GM12878 (cell line): Measurements from ENCODE around the gene ROBO1. TPM values are rescaled to one million over a fixed set of nuclear protein-coding genes. Genes with fewer than 3 reads are reported as not detected.

Source experiments
- ATAC-seq: fragments of 200-7000 bp; cut with Tn5 transposase; 3 replicates; pipeline ENCODE4 v1.9.1; 2020; ENCODE audit warnings: mild to moderate bottlenecking, moderate library complexity
- BruUV-seq: library from RNA; stranded (reverse); fragments of 400-500 nt; replicated peaks from 2 replicates; lab custom pipeline; 2021; lab: Mats Ljungman, UMichigan
- CTCF ChIA-PET: fragments of 300-600 bp; sonication (Branson Sonifier 250); formaldehyde crosslinking; extraction: SDS; loops from one replicate; lab custom pipeline; 2021; ENCODE audit warnings: inconsistent platforms; lab: Yijun Ruan, JAX
- POLR2A ChIA-PET: fragments of 350-600 bp; formaldehyde crosslinking; extraction: SDS; loops from one replicate; lab custom pipeline; 2021; ENCODE audit warnings: inconsistent platforms; lab: Charles Lee
- RAD21 ChIA-PET: fragments of 300-600 bp; sonication (Branson Sonifier 250); formaldehyde crosslinking; loops from one replicate; lab custom pipeline; 2023; ENCODE audit warnings: antibody characterized with exemption; ENCODE audit not compliant: unreplicated experiment; lab: Charles Lee
- SMC1A ChIA-PET: fragments of 300-600 bp; sonication (Branson Sonifier 250); formaldehyde crosslinking; loops from one replicate; lab custom pipeline; 2023; ENCODE audit not compliant: unreplicated experiment, uncharacterized antibody; lab: Charles Lee
- DNase-seq: peaks from one replicate; pipeline ENCODE4 v3.0.0-alpha.2; 2011; ENCODE audit warnings: low read depth, low spot score
- FAIRE-seq: peaks from 3 replicates; lab custom pipeline; 2011; peaks lifted over from hg19 to GRCh38; lab: Jason Lieb, UNC
- H2AFZ ChIP-seq: 2 replicates; pipeline ENCODE4 v1.6.0; 2011; ENCODE audit warnings: low read depth, low read length, control low read depth; ENCODE audit not compliant: control insufficient read depth
- H3K27ac ChIP-seq: 2 replicates; pipeline ENCODE4 v1.5.1; 2011; ENCODE audit warnings: control low read depth; ENCODE audit not compliant: control insufficient read depth, insufficient read depth
- H3K27me3 ChIP-seq, 2 experiments: replicated peaks in 1 of 2; 2 replicates each; pipeline versions ENCODE4 v1.6.0 to v1.6.1; 2011; ENCODE audit warnings: low read length in 1 of 2; ENCODE audit not compliant: control insufficient read depth in 2 of 2, insufficient read depth in 2 of 2
- H3K36me3 ChIP-seq, 2 experiments: 2 replicates each; pipeline ENCODE4 v1.5.1; 2011; ENCODE audit warnings: low read length in 1 of 2; ENCODE audit not compliant: control insufficient read depth in 2 of 2, insufficient read depth in 2 of 2
- H3K4me1 ChIP-seq: 2 replicates; pipeline ENCODE4 v1.6.1; 2011; ENCODE audit warnings: mild to moderate bottlenecking, low read length, moderate library complexity, mixed read lengths; ENCODE audit not compliant: control insufficient read depth, insufficient read depth
- H3K4me2 ChIP-seq: 2 replicates; pipeline ENCODE4 v1.6.0; 2011; ENCODE audit warnings: control low read depth; ENCODE audit not compliant: control insufficient read depth, insufficient read depth
- H3K4me3 ChIP-seq: fragments of 200-600 bp; sonication (generic); 2 replicates; pipeline ENCODE4 v1.5.1; 2016
- H3K79me2 ChIP-seq: 2 replicates; pipeline ENCODE4 v1.6.0; 2011; ENCODE audit warnings: low read length; ENCODE audit not compliant: control insufficient read depth, insufficient read depth
- H3K9ac ChIP-seq: 2 replicates; pipeline ENCODE4 v1.8.0; 2011; ENCODE audit warnings: low read length, control low read depth, mixed read lengths; ENCODE audit not compliant: control insufficient read depth, insufficient read depth
- H3K9me3 ChIP-seq: replicated peaks from 3 replicates; pipeline ENCODE4 v1.5.1; 2011; ENCODE audit warnings: mild to moderate bottlenecking, low read length; ENCODE audit not compliant: control insufficient read depth, insufficient read depth
- H4K20me1 ChIP-seq: 2 replicates; pipeline ENCODE4 v1.6.0; 2011; ENCODE audit not compliant: control insufficient read depth, insufficient read depth
- CEBPB ChIP-seq, 2 experiments: fragments of 150-350 bp in 1 of 2; IDR thresholded peaks; 2 replicates each; pipeline ENCODE4 v1.6.1; 2012 to 2014; ENCODE audit warnings: low read depth in 2 of 2, low read length in 2 of 2, borderline replicate concordance in 1 of 2, inconsistent platforms in 1 of 2
- CHD4 ChIP-seq: fragments of 200-600 bp; sonication (generic); IDR thresholded peaks from 2 replicates; pipeline ENCODE4 v1.6.1; 2016; ENCODE audit warnings: mild to moderate bottlenecking
- EGR1 ChIP-seq, 2 experiments: IDR thresholded peaks; 1 replicate in 1 of 2; 2 replicates in 1 of 2; pipeline ENCODE4 v1.6.1; 2011 to 2012; ENCODE audit warnings: low read depth in 2 of 2, low read length in 2 of 2, borderline replicate concordance in 1 of 2, mild to moderate bottlenecking in 1 of 2, moderate library complexity in 1 of 2
- ELK1 ChIP-seq: IDR thresholded peaks from 2 replicates; pipeline ENCODE4 v1.6.1; 2012; ENCODE audit warnings: low read depth, low read length, improper control_type of control experiment
- EP300 ChIP-seq, 2 experiments: fragments of 150-350 bp in 1 of 2; IDR thresholded peaks; 2 replicates each; pipeline ENCODE4 v1.6.1; 2011 to 2012; ENCODE audit warnings: low read depth in 2 of 2, low read length in 2 of 2, borderline replicate concordance in 1 of 2, improper control_type of control experiment in 1 of 2, inconsistent platforms in 1 of 2; ENCODE audit not compliant: control insufficient read depth in 1 of 2
- EZH2 ChIP-seq: IDR thresholded peaks from 2 replicates; pipeline ENCODE4 v1.6.1; 2012; ENCODE audit warnings: low read depth, mild to moderate bottlenecking, control low read depth, inconsistent platforms, low read length, borderline replicate concordance; ENCODE audit not compliant: control insufficient read depth
- FOS ChIP-seq: IDR thresholded peaks from 3 replicates; pipeline ENCODE4 v1.6.1; 2011; ENCODE audit warnings: borderline replicate concordance; ENCODE audit not compliant: insufficient read length; ENCODE audit errors: extremely low read depth
- GATAD2B ChIP-seq: fragments of 450-650 bp; conservative IDR thresholded peaks from 2 replicates; pipeline ENCODE4 v1.6.1; 2017; ENCODE audit warnings: low read depth, mild to moderate bottlenecking, moderate library complexity
- RFX5 ChIP-seq: IDR thresholded peaks from 2 replicates; pipeline ENCODE4 v1.6.1; 2011; ENCODE audit warnings: low read depth, low read length, improper control_type of control experiment
- STAT1 ChIP-seq: fragments of 450-650 bp; conservative IDR thresholded peaks from 2 replicates; pipeline ENCODE4 v1.6.1; 2014; ENCODE audit warnings: antibody characterized with exemption, mild to moderate bottlenecking
- USF1 ChIP-seq: IDR thresholded peaks from 2 replicates; pipeline ENCODE4 v1.6.1; 2011; ENCODE audit warnings: borderline replicate concordance, low read depth, mild to moderate bottlenecking, moderate library complexity, mixed read lengths, low read length; ENCODE audit not compliant: insufficient read depth; ENCODE audit errors: extremely low read length
- ZNF592 ChIP-seq: fragments of 450-650 bp; IDR thresholded peaks from 2 replicates; pipeline ENCODE4 v1.6.1; 2017; ENCODE audit warnings: mild to moderate bottlenecking, moderate library complexity
- WGBS: methylation state at CpG from one replicate; pipeline ENCODE4 v1.1.6; 2016; ENCODE audit warnings: low lambda C conversion rate; ENCODE audit not compliant: insufficient replicate concordance, insufficient coverage; ENCODE audit errors: missing lambda C conversion rate; 5-methylcytosine and 5-hydroxymethylcytosine counted together
- in situ Hi-C: fragments of 300-500 bp; cut with MboI; formaldehyde crosslinking; loops from 9 replicates; pipeline ENCODE4 v1.14.3; 2018; ENCODE audit warnings: mixed read lengths
- intact Hi-C: fragments of 100-400 bp; cut with micrococcal nuclease; formaldehyde crosslinking; loops from one replicate; pipeline ENCODE4 v1.14.2; 2022; ENCODE audit not compliant: unreplicated experiment
- polyA plus RNA-seq, 11 experiments: library from polyadenylated mRNA; depleted of rRNA in 4 of 11; unstranded in 6 of 11; stranded (reverse) in 5 of 11; fragments of >200 nt; fragmentation: Nextera tagmentation in 4 of 11; fragmentation: Illumina TruSeq in 1 of 11; extraction: Ambion mirVana in 4 of 11; extraction: Trizol in 1 of 11; gene quantifications; 1 replicate in 1 of 11; 2 replicates in 10 of 11; pipeline versions ENCODE4 v1.2.1 to v1.2.3, GENCODE V29; 2011 to 2016; ENCODE audit warnings: inconsistent platforms in 2 of 11, missing spikeins in 2 of 11, low read depth in 1 of 11
- total RNA-seq, 4 experiments: library from RNA; depleted of rRNA in 3 of 4; stranded (reverse); fragments of >200 nt in 3 of 4; fragmentation: Illumina TruSeq in 1 of 4; extraction: Trizol in 1 of 4; gene quantifications; 2 replicates each; pipeline versions ENCODE4 v1.2.1 to v1.2.3, GENCODE V29; 2013 to 2021

ROBO1 gene
- total and polyA plus RNA-seq, 10 of the 15 experiments (the other 5 are each of a cell fraction or from before 2014, with no cell fraction given) = 0.29 to 46.5 (median 1.2) TPM

GRCh38 chr3:78604341-78604740 is 1163.5 kb downstream of the ROBO1 start:
- POLR2A ChIA-PET = interaction anchor here (0.5 kb wide), 1 partner anchor 329 kb away, joined by 3 read pairs; no protein-coding TSS in a partner anchor
- Histone ChIP-seq H3K9me3 (no peaks in the 10 kb centered on the region), H2AFZ (no peak overlapping the region), H3K27me3 (no peaks in the 10 kb centered on the region), H3K4me3 (no peak overlapping the region), H3K36me3 (no peaks in the 10 kb centered on the region), H4K20me1 (no peaks in the 10 kb centered on the region), H3K79me2 (no peaks in the 10 kb centered on the region), H3K9ac (no peak overlapping the region), H3K4me1 (no peaks in the 10 kb centered on the region), H3K27ac (no peak overlapping the region), H3K4me2 (no peak overlapping the region)
- ATAC-seq = no peak
- no peak for FAIRE-seq
- BruUV-seq = no TSS peak
- CTCF ChIA-PET = no interaction called here
- RAD21 ChIA-PET = interaction anchor here (0.6 kb wide), 1 partner anchor 392 kb away, joined by 3 read pairs; no protein-coding TSS in a partner anchor
- TF ChIP-seq EP300 (IDR thresholded peaks at IDR 0.05; ENCODE audit: borderline replicate concordance in 1 of 2, control insufficient read depth in 1 of 2, low read depth in 2 of 2, low read length in 2 of 2) (no peak), FOS (no peak), USF1 (no peak), STAT1 (no peak), EGR1 (IDR thresholded peaks at IDR 0.05; ENCODE audit: borderline replicate concordance in 1 of 2, low read depth in 2 of 2, low read length in 2 of 2) (no peak), RFX5 (no peak), CHD4 (no peak), ZNF592 (no peak), GATAD2B (no peak), CEBPB (IDR thresholded peaks at IDR 0.05; ENCODE audit: borderline replicate concordance in 1 of 2, low read depth in 2 of 2, low read length in 2 of 2) (no peak), EZH2 (no peak), ELK1 (no peak)
- 34% methylated on average over 3 of the region's 3 CpGs for WGBS
- SMC1A ChIA-PET = interaction anchor here (1.1 kb wide), 1 partner anchor 11 kb away, joined by 4 read pairs; no protein-coding TSS in a partner anchor
- intact Hi-C loops = no loop called here
- in situ Hi-C loops = no loop called here
- DNase-seq = no peak
